Ovary (tissue), 3 donors: ENCODE measurements around the gene GALNTL6.

Experiments
- CTCF ChIP-seq, 3 donors: fragments of 450-650 bp in 2 of 3; fragments of 200-600 bp in 1 of 3; IDR thresholded peaks; one replicate each; pipeline versions ENCODE4 v1.5.1 to v1.8.0; 2016 to 2022; ENCODE audit warnings: antibody characterized with exemption in 3 of 3, mild to moderate bottlenecking in 1 of 3
- POLR2A ChIP-seq: fragments of 450-650 bp; IDR thresholded peaks from one replicate; pipeline ENCODE4 v1.6.1; 2017; ENCODE audit warnings: antibody characterized with exemption, mild to moderate bottlenecking, moderate library complexity
- donor health status: DM: no; HTN: no; CAD: no.

GRCh38 chr4:172674811-172675210 is 861.6 kb downstream of the GALNTL6 start:
- TF ChIP-seq CTCF (IDR thresholded peaks at IDR 0.05): no peak
- TF ChIP-seq POLR2A: no peak
